IPS DF 4.7 (cell line): ENCODE results near the gene CFAP20.

ENCODE experiments used
- DNase-seq: peaks from one replicate; pipeline ENCODE4 v3.0.0-alpha.2; 2013; ENCODE audit warnings: low spot score; ENCODE audit errors: extremely low read depth

CFAP20 gene

DNA sequence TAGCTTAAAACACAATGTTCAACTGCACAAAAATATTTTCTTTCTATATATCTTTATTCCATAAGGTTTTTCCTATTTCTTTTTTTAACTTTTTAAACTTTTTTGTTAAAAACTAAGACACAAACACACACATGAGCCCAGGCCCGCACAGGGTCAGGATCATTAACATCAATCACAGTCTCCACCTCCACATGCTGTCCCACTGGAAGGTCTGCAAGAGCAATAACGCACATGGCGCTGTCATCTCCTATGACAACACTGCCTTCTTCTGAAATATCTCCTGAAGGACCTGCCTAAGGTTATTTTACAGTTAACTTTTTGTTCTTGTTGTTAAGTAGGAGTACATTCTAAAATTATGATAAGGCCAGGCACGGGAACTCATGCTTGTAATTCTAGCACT is 4.1 kb downstream of the CFAP20 start:
- no peak for DNase-seq

GRCh38 chr16:58124601-58124915 is 4.6 kb downstream of the CFAP20 start:
- no peak for DNase-seq

- no peak for DNase-seq
Observed at GRCh38 chr16:58123896-58124600, 5.1 kb downstream of the CFAP20 start.

GRCh38 chr16:58121132-58121531 is 8.0 kb downstream of the CFAP20 start:
- no peak for DNase-seq

GRCh38 chr16:58120234-58120633 is 8.9 kb downstream of the CFAP20 start:
- DNase-seq = no peak

DNA sequence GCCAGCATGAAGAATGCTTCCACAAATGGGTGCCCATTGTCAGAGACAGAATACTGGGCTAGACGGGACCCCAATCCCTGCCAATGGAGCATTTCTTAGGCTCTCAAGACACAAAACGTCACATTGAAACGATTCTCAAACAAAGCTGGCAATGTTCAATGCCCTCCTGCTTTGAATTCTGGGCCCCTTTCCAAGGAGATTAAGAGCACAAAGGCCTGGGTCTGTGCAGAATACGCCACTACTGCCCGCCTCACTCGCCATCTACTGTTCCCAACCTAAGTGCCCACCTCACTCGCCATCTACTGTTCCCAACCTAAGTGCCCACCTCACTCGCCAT is 9.7 kb downstream of the CFAP20 start:
- no peak for DNase-seq

DNA sequence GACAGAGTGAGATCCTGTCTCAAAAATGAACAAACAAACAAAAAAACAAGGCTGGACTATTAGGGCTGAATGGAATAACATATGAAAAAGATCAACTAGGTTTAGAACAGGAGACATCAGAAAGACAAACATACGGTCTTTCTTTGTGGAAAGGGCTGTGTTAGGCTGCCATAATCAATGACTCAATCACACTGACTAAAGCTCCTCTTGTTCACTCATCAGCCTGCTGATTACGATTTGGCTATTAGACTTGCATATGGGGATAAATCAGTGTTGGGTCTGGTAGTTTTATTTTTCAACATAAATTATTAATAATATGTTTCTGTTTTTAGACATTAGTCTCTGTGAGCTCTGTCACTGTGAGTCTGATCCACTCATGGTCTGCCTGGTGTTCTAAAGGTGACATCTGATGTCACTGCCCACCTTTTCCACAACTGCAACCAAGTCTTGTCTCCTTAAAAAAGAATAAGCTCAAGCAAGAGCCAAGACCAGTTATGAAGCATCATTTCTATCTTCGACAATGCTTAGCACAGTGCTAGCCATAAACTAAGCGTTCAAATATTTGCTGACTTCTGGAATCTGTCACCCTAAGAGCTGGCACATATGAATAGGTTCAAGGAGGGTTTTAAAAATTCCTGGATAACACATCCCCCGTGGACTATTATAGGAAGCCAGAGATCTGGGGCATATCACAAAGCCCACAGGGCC is 10.2 kb downstream of the CFAP20 start:
- no peak for DNase-seq

- no peak for DNase-seq
Observed at GRCh38 chr16:58116529-58116928, 12.7 kb downstream of the CFAP20 start.

DNA sequence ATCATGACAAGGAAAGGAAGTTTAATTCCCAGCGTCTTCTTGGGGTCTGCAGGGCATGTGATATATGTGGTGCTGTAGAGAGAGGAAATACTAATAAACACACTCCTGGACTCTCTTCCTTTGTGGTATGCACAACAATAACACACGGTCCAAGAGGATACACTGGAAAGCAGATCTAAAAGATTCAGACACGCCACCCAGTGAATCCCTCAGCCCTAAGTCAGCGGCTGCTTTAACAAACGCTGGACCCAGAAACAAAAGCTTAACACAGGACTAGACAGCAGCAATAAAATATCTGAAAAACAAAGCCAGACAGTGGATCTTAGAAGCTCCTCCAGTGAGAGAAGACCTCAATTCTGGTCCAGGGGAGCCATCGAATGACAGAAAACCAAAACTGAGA is 13.1 kb downstream of the CFAP20 start:
- no peak for DNase-seq

GRCh38 chr16:58114827-58115825 is 14.1 kb downstream of the CFAP20 start:
- DNase-seq = no peak

DNA sequence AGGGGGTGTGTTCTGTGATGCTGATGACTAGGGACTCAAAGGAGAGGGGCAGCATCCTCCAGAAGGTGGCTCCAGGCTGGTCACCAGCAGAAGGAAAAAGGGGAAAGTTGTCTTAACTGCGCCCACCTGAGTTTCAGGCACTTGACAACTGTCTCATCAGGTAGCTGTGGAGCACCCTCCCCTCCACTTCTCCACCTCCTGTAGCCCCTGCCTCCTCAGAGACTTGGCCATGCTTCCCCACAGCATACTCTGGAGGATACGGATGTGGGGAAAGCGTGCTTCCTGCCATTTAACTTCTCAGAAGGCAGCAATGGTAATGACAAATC is 17.9 kb downstream of the CFAP20 start:
- no peak for DNase-seq

DNA sequence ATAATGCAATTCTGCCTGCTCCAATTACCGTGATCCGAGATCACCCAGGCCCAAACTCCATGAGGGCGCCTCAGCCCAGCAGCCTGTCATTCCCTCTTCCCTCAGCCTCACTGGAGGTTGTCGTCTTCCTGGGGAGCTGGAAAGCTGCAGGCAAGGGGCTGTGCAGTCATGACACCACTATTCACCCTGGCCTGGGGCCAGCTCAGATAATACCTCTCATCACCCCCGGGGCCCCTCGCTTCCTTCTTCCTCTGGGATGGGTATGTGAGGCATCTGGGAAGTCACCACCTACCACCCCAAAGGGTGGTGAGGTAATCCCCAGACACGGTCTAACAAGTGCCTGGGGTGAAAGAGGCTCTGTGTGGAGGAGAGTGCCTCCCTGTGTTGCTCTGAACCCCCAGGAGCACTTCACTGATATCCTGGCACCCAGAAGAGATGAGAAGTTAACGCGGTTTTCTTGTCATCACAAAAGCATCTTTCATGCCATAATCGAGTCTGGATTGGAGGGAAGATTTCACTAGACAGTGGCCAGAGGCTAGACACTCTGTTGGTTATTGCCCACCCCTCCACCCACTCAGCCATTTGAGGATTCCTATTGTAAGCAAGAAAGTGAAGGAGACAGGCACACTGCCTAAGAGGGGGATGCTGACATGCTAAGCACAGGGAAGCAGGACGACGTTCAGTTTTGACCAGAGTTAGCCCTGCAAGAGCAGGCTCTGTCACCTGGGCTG is 18.4 kb downstream of the CFAP20 start:
- no peak for DNase-seq

- no peak for DNase-seq
Observed at GRCh38 chr16:58109881-58110280, 19.3 kb downstream of the CFAP20 start.

GRCh38 chr16:58109330-58109729 is 19.9 kb downstream of the CFAP20 start:
- no peak for DNase-seq

- DNase-seq = no peak
Observed at GRCh38 chr16:58107709-58108108, 21.5 kb downstream of the CFAP20 start.

- no peak for DNase-seq
Observed at GRCh38 chr16:58107228-58107627, 22.0 kb downstream of the CFAP20 start.

GRCh38 chr16:58105631-58106030 is 23.6 kb downstream of the CFAP20 start:
- DNase-seq = no peak

GRCh38 chr16:58102665-58103392 is 26.4 kb downstream of the CFAP20 start:
- DNase-seq = no peak

DNA sequence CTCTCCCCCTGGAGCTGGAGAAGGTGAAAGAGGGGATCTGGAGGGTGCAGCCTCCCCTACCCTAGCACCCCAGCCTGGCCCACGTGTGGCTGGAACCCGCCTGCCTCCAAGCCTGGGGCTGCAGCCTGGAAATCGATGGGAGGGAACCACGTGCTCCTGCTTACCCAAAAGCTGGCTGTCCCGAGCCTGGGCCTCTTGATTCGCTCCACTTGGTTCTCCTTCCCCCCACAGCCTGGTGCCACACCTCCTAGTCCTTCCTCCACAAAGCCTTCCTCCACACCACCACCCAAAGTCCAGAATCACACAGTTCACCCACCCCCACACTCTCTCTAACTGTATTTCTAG is 29.3 kb downstream of the CFAP20 start:
- DNase-seq = no peak

DNA sequence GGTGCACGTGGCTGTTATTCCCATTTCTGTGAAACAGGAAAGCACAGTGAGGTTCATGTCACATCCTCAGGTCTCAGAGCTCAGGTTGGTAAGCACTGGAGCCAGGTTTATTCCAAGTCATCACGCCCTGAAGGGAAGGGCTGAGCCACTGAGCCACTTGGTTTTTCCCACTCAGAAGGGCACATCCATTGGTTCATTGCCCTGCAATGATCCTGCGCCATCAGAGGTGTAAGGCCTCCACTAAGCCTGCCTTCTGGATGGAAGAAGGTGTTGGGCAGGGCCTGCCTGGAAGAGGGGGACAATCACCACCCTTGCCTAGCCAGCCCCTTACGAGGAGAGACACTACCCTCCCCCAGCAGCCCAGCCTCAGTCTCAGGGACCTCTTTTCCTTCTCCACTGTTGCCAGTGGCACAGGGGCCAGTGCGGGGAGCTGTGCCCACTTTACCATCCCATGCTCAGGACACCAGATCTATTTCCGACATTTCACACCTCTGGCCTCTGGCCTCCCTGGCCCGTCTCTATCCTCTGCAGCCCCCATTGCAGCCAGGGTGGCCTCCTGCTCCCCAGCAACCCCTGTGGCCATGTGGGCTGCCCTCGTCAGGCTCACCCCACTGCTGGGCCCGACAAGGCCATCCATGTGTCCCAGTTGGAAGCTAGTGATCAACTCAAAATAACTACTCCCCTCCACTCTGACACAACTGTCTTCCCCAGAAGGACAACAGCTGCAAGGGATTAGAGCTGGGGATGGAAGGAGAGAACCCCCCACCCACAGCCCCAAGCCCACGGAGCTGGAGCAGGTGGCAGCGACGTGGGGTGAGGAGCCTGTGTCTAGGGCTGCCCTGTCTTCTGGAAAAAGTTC is 29.9 kb downstream of the CFAP20 start:
- no peak for DNase-seq
